ENCODE results near the gene KIF20B.

DNA sequence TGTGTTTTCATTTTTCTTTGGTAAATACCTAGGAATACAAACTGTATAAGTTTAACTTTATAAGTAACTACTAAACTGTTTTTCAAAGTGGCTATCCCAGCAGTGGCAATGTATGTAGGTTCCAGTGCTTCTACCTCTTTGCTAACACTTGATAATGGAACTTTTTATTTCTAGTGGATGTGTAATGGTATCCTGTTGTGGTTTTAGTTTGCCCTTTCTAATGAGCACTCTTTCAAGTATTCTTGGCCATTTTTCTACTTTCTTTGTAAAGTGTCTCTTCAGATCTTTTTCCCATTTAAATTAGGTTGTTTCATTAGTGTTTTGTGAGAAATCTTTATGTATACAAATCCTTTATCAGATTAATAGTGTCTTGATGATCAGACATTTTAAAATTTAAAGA, 4.6 kb downstream of the KIF20B start:
- TF ChIP-seq, protein P1, sequence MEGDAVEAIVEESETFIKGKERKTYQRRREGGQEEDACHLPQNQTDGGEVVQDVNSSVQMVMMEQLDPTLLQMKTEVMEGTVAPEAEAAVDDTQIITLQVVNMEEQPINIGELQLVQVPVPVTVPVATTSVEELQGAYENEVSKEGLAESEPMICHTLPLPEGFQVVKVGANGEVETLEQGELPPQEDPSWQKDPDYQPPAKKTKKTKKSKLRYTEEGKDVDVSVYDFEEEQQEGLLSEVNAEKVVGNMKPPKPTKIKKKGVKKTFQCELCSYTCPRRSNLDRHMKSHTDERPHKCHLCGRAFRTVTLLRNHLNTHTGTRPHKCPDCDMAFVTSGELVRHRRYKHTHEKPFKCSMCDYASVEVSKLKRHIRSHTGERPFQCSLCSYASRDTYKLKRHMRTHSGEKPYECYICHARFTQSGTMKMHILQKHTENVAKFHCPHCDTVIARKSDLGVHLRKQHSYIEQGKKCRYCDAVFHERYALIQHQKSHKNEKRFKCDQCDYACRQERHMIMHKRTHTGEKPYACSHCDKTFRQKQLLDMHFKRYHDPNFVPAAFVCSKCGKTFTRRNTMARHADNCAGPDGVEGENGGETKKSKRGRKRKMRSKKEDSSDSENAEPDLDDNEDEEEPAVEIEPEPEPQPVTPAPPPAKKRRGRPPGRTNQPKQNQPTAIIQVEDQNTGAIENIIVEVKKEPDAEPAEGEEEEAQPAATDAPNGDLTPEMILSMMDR (IDR thresholded peaks at IDR 0.05; ENCODE audit: insufficient read depth, low read length, poor library complexity, severe bottlenecking): no peak
- no peak for TF ChIP-seq EZH2phosphoT487 (conservative IDR thresholded peaks at IDR 0.05; ENCODE audit: low read length)
